Fibroblast of the aortic adventitia (primary cell): ENCODE measurements around the gene TRIP6. TPM values are rescaled to one million over a fixed set of nuclear protein-coding genes. Genes with fewer than 3 reads are reported as not detected.

ENCODE experiments used
- DNase-seq: peaks from one replicate; pipeline ENCODE4 v3.0.0-alpha.2; 2010; ENCODE audit warnings: low read depth
- H3K4me3 ChIP-seq: 2 replicates; pipeline ENCODE4 v1.5.1; 2011; ENCODE audit warnings: low read depth, mild to moderate bottlenecking, control low read depth, low read length, moderate library complexity
- total RNA-seq: library from RNA; depleted of rRNA; stranded (reverse); fragments of >200 nt; gene quantifications from 2 replicates; pipeline ENCODE4 v1.2.3, GENCODE V29; 2012; ENCODE audit warnings: low replicate concordance
- TF ChIP-seq, protein P1 (sequence below): IDR thresholded peaks from 2 replicates; pipeline ENCODE4 v1.5.1; 2011; ENCODE audit warnings: mild to moderate bottlenecking, low read length, control low read depth, inconsistent platforms; ENCODE audit not compliant: insufficient read depth

TRIP6 gene
- total RNA-seq, 1 donor, result 71.4 TPM

DNA sequence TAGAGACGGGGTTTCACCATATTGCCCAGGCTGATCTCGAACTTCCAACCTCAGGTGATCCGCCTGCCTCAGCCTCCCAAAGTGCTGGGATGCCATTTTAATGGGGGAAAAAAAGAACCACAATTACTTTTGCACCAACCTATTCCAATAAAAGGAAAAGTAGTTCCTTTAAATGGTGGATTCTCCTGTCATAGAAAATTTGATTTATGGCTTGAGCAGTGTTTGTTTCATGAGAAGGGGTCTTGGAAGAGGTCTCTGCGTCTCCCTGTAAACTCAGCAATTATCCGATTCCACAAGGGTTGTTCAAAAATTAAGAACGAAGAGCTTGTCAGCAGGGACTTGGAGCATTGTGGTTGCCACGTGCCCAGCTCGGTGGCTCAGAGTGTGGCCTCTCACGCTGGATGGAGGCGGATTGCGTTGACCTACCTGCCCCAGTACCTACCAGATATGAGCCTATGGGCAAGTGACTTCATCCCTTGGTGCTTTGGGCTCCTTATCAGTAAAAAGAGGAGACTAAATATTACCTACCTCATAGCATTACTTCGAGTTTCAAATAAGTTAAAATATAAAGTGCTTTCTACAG lies 2.8 kb upstream of the TRIP6 start:
- H3K4me3 ChIP-seq, result no peak overlapping the region
- no peak for DNase-seq
- TF ChIP-seq, protein P1, sequence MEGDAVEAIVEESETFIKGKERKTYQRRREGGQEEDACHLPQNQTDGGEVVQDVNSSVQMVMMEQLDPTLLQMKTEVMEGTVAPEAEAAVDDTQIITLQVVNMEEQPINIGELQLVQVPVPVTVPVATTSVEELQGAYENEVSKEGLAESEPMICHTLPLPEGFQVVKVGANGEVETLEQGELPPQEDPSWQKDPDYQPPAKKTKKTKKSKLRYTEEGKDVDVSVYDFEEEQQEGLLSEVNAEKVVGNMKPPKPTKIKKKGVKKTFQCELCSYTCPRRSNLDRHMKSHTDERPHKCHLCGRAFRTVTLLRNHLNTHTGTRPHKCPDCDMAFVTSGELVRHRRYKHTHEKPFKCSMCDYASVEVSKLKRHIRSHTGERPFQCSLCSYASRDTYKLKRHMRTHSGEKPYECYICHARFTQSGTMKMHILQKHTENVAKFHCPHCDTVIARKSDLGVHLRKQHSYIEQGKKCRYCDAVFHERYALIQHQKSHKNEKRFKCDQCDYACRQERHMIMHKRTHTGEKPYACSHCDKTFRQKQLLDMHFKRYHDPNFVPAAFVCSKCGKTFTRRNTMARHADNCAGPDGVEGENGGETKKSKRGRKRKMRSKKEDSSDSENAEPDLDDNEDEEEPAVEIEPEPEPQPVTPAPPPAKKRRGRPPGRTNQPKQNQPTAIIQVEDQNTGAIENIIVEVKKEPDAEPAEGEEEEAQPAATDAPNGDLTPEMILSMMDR, result no peak

DNA sequence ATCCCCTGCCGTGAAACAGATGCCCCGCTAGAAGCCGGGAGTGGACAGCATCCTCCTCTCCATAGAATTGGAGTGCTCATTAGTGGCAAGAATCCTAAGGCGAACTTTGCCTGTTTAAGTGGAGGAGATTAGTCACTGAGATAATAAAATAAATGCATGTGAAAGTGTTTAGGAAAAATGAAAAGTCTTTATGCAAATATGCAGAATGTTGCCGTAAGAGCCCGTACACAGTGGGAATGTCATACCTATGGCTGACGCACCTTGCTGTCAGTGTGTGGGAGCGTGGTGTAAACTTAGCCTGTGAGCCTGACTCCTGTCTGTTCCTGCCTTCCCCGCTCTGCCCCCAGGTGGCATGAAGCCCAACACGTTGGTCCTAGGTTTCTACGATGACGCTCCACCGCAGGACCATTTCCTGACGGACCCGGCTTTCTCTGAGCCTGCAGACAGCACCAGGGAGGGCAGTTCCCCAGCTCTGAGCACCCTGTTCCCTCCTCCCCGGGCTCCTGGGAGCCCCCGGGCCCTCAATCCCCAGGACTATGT lies 1.7 kb upstream of the TRIP6 start:
- H3K4me3 ChIP-seq, result no peak overlapping the region
- TF ChIP-seq, protein P1, result no peak
- no peak for DNase-seq

DNA sequence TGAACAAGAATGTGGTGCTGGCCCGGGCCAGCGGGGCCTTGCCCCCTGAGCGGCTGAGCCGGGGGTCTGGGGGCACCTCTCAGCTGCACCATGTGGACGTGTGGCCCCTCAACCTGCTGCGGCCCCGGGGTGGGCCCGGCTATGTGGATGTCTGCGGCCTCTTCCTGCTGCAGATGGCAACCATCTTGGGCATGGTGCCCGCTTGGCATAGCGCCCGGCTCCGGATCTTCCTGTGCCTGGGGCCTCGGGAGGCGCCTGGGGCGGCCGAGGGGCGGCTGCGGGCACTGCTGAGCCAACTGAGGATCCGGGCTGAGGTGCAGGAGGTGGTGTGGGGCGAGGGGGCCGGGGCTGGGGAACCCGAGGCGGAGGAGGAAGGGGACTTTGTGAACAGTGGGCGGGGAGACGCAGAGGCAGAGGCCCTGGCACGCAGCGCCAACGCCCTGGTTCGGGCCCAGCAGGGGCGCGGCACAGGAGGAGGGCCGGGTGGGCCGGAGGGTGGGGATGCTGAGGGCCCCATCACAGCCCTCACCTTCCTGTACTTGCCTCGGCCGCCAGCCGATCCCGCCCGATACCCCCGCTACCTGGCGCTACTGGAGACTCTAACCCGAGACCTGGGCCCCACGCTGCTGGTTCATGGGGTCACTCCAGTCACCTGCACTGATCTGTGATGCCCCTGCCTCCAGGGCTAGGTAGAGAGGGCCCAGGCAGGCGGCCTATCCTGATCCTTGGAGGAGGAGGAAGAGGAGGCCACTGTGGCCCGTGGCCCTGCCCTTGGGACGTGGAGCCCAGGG lies 1.1 kb upstream of the TRIP6 start:
- DNase-seq, result no peak
- TF ChIP-seq, protein P1, result no peak
- H3K4me3 ChIP-seq, result no peak overlapping the region

- TF ChIP-seq, protein P1, result no peak
- peak overlapping the region; percentile 93 for H3K4me3 ChIP-seq
- no peak for DNase-seq
Measured at GRCh38 chr7:100866729-100867039, 503 bp upstream of the TRIP6 start.

DNA sequence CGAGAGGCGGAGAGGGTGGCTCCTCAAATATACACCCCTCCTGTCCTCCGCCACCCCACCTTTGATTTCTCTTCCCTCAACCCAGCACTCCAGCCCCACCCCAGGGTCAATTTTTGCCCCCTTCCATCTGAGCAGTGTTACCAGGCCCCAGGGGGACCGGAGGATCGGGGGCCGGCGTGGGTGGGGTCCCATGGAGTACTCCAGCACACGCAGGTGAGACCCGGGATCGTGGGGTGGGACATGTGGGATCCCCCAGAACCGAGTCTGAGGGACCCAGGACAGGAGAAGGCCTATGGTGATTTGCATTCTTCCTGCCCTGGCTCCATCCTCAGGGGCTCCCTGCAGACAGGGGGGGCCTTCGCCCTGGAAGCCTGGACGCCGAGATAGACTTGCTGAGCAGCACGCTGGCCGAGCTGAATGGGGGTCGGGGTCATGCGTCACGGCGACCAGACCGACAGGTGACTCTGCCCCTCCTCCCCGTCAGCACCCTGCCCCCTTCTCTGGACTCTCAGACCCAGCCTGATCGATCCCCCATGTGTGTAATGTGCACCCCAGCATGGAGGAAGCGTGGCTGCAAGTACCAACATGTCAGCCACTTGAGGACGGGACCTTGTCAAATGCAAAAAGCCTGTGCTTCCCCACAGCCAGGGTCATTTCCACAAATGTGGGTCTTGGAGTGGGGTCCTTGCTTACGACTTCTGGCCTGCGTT lies 744 bp downstream of the TRIP6 start:
- no peak for DNase-seq
- TF ChIP-seq, protein P1, result no peak
- peak overlapping the region; percentile 93 for H3K4me3 ChIP-seq

DNA sequence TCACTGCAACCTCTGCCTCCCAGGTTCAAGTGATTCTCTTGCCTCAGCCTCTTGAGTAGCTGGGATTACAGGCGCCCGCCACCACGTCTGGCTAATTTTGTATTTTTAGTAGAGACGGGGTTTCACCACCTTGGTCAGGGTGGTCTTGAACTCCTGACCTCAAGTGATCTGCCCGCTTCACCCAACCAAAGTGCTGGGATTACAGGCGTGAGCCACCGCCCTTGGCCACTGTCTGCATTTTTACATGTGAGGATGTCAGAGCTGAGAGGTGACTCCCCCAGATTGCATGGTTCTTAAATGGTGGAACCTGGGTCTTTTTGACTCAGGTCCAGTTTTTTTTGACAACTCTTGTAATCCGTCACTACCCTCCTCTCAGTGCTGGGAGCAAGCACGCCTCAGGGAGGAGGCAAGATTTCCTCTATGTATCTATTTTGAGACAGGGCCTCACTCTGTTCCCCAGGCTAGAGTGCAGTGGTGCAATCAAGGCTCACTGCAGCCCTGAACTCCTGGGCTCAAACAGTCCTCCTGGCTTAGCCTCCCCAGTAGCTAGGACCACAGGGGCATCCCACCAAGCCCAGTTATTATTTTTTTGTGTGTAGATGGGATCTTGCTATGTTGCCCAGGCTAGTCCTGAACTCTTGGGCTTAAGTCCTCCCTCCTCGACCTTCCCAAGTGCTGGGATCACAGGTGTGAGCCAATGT lies 6.6 kb downstream of the TRIP6 start:
- H3K4me3 ChIP-seq, result peak overlapping the region; percentile 75
- DNase-seq, result no peak
- TF ChIP-seq, protein P1, result no peak
